NCI-H226 (cell line): ENCODE measurements around the gene ATP2B2.

Experiments
- DNase-seq: peaks from one replicate; pipeline ENCODE4 v3.0.0-alpha.2; 2015

ATP2B2 gene

DNA sequence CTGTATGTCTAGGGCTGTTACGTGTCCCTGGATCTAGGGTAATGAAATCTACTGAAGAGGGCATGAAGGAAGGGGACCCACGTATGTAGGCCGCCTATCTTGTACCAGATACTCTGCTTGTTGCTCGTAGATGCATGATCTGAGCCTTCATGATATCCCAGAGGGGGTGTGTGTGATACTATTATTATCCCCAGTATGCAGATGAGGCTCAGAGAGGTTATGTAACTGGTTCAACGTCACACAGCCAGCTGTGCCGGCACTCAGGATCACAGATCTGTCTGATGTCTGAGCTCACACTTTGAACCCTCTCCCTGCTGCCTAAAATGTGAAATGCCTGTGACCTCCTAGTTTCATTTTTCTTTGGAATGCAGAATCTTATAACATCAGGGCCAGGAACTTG lies 148.3 kb downstream of the ATP2B2 start:
- no peak for DNase-seq

DNA sequence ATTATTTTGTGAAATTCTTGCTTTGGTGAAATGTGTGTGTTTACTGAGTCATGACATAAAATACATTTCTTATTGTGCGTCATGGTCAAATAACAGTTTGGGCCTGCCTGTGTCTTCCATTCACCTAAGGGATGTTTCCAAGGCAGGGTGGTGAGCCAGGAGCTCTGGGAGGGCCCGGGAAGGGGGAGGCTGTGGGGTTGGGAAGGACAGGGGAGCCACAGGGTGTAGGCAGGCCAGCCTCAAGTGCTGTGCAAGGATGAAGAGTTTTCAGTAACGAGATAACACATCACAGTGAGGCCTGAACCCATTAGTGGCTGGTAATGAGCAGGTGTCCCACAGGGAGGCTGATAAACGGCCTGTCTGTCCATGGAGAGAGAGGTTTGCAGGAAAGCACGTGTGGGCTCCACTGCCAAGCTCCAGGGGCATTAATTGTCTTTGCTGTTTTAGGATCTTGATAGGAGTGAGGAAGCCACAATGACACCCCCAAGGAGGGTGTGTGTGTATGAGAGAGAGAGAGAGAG lies 148.9 kb downstream of the ATP2B2 start:
- DNase-seq: no peak

DNA sequence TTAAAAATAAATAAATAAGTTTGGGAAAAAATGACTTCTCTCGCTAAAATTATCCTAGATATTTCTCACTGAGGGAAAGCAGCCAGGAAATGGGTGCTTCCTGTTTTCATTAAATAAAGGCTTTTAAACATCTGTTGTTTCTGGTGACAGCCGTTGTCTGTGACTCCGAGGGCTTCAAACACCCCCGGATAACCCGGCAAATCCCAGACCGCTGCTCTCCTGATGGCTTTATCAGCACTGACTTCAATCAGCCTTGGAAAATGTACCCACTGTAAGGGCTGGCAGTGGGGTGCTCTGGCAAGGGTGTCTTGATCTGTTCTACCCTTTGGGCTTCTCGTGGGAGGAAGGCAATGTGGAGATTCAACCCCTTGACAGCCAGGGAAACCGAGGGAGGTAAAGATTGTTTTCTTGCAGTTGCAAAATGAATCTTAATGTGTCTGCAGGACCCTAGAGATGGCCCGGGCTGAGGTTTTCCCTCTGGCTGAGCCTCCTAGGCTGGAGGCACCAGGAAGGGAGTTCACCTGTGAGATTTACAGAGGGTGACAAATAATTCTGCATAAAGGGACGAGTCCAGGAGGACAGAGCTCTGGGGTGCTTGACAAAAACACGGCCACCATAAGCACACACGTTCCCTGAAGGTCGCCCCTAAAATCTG lies 150.9 kb downstream of the ATP2B2 start:
- no peak for DNase-seq

DNA sequence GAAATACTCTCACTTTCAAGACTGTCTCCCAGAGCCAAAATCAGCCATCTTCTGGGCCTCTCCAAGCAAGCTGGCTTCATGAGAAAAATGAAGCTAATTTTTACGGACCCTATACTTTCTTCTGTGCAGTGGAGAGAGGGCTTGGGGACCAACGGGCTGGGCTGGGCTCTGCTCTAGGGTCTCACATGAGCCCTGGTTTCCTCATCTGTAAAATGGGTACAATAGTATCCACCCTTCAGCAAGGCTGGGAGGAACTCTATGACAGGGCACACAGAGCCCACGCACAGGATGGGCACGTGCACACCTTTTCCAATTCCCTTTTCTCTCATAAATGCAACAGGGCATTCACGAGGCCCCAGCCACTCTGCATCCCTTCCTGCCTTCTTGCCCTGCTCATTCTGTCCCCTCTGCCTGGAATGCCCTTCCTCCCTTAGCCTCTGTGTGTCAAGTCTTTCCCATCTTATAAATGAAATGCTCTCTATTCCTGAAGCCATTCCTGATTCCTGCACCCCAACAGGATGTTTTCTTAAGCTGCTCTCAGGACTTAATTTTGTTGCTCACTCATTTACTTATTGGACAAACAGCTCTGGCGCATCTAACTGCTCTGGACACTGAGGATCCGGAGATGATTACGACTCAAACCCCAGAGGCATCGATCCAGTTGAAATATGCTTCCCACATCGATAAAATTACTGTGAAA lies 151.6 kb downstream of the ATP2B2 start:
- DNase-seq: no peak

DNA sequence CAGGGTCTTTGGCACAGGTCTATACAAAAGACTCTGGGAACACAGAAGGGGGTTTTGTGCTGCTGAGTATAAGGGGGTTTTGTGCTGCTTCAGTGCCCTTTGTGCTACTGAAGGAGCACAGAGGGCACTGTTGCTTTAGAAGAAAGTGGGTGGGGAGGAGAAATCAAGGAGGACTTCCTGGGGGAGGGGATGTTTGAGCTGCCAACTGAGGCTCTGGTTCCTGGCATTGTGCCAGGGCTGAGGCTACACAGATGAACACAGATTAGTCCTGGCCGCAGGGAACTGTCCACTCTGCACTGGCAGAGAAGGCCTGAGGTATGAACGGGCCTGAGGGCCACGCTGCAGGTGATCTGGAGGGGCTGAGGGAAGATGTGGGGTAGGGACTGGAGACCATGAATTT lies 152.2 kb downstream of the ATP2B2 start:
- no peak for DNase-seq

DNA sequence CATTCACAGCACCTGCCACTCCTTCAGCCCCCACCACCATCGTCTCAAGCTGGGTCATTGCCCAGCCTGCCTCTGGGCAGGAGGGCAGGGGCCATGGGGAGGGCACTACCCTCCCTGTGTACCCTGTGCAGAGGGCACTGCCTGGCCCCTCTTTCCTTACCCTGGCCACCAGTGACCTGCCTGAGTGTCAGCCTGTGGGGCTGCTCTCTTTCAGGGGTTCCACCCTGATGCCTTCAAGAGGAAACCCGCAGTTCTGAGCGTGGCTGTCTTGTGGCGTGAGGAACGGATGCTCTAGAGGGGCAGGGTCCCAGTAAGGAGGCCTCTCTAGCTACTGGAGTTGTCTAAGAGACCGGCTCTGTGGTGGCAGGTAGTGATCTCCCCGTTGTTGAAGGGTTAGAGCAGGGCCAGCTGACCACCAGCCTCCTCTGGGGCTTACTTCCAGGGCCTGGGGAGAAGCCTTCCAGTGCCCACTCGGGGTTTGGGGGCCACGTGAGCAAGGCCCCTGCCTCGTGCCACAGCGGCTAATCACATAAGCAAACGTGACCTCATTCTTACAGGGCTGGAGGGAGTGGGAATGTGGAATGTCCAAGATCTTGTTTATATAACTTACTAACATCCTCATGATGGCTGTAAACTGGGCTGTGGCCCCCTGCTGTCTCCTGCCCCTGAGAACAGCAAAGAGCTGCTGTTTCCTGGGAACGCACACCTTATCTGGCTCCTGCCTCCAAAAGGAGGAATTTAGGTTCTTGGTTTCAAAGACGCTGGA lies 153.1 kb downstream of the ATP2B2 start:
- DNase-seq: no peak

DNA sequence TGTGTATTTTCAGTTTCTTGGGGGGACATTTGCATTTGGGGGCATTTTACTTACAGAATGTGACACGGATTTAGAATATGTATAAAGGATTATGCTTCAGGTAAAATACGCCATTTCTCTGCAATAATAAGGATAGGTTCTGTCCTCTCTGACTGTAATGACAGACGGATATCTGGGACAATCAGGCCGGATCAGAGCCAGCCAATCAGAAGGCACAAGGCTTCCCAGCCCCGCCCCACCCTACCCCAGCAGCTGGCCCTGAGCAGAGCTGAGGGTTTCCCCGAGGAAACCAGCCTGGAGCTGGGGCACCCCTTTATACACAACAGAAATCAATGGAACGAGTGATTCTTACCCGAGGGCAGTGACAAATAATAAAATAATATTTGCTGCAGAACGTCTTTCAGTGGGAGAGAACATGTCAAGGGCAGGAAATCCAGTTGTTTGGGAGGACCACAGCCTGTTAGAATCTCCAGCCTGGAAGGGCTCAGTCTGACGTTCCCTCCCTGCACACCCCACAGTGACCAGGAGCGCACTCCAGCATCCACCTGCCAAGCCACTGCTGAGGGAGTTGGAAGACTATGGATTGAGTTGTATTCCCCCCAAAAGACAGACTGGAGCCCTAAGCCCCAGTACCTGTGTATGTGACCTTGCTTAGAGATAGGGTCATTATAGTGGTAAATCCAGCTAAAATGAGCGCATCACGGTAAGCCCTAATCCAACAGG lies 154.2 kb downstream of the ATP2B2 start:
- DNase-seq: no peak

DNA sequence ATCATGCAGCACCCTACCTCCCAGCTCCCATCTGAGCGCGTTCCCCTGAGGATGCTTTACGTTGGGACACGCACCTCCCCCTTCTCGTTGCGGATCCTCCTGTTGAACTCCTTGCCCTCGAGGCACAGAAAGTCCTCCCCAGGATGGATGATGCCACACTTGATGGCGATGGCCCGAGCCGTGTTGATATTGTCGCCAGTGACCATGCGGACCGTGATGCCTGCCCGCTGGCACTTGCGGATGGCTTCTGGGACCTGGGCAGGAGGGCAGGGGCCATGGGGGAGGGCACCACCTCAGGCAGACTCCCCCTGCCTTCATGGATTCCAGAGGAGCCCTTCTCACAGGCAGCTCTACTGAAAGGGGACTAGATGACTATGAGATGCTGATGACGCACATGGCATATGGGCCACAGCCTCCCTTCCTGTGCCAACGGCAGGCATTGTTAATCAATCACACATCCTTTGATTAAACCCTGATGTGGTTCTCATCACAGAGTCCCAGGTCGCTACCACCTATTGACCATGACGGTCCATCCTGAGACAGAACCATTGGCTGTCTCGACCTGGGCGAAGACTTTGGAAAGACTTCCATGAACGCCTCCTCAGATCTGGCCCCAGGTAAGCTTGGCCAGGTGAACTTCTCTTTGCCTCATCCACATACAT lies 154.9 kb downstream of the ATP2B2 start:
- no peak for DNase-seq

DNA sequence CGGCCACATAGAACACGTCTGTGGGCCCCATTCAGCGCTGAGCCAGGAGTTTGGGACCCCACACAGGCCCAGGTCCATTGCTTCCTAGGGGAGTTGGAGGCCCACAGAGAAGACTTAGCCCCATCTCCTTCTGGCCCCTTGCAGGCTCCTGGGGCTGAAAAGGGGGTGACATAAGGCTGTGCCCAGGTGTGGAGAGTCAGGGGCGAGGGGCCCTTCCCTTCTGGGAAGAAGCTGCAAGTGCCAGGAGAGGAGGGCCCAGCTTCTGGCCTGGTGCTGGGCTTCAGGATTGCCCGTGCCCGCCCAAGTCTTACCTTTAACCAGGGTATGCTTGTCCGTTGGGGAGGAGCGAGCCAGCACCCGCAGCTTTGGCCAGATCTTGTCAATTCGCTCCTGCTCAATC lies 155.6 kb downstream of the ATP2B2 start:
- DNase-seq: no peak

DNA sequence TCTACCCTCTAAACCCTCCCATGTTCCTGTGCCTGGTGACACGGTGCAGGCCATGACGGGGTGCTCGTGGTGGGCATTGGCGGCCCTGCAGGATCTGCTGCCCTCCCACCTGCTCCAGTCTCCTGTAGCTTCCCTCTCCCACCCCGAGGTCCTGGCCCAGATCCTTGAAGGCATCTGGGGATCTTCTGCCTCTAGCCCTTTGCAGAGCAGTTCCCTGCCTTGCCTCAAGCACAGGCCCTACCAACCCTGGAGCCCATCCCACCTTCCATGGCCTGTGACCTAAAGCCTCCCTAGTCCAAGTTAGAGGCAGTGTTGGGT lies 157.0 kb downstream of the ATP2B2 start:
- DNase-seq: no peak

DNA sequence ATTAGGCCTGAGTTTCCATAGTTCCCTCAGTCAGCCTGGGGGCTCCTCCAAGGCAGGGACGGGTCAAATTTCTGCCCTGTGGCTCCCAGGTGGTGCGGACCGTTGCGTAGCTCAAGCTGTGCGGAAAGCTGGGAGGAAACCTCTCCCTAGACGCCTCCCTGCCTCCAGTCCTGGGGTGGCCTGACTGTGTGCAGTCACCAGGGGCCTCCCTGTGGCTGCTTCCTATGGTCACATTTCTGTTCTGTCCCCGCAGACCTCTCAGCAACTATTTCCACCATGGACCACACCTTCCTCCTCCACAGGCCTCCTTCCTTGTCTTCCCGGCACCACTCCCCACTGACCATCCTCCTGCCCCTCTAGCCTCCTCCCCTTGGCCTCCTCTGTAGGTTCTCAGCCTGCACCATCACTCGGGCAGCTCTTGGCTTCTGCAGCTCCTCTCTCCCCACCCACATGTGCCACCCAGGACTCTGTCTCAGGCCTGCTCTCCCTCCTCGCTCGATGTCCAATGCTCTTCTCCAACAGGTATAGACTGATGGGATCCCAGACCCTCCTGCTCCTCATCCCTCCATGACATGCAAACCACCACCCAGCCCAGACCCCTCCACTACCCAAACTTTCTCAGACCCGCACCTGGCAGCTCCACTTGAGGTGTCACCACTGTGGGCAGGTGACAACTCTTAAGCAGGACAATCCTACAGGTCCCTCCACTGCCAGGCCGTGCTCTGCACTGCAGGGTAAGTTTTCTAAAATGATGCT lies 157.6 kb downstream of the ATP2B2 start:
- DNase-seq: no peak

DNA sequence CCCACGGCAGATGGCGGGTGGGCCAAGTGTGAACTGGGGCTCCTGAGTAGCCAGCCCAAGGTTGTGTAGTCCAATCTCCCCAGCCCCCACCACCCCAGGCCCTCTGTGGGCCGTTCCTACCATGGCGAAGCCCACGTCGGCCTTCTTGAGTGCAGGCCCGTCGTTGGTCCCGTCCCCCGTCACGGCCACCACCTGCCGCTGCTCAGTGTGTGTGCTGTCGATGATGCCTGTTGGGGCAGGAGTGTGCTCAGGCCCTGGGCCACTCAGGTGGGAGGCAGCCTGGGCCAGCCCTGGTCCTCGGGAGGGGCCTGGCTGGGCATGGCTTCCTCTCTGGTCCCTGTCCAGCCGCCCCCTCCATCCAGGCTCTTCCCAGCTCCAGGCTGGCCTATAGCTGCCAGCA lies 159.5 kb downstream of the ATP2B2 start:
- no peak for DNase-seq

DNA sequence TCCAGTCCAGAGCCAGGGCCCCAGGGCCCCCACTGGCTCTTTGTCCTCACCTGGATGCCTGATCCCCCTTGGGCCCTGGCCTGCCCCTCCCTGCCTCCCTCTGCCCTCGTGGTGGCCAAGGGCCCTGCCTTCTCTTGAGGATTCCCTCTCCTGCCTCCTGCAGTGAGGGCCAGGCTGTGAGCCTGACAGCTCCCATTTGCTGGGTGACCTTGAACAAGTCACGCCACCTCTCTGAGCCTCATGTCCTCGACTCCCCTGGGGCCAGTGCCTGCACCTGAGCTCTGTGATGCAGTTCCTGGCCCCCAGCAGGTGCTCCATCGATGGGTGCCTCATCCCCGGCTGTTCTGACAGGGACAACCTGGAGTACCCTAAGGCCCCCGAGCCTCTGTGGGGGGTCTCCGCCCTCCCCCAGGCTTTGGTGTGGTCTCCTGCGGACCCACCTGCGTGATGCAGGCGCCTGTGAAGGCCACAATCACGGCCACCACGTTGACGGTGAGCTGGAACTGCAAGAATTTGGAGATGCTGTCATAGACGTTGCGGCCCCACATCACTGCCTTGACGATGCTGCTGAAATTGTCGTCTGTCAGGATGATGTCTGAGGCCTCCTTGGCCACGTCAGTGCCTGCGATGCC lies 160.3 kb downstream of the ATP2B2 start:
- no peak for DNase-seq

DNA sequence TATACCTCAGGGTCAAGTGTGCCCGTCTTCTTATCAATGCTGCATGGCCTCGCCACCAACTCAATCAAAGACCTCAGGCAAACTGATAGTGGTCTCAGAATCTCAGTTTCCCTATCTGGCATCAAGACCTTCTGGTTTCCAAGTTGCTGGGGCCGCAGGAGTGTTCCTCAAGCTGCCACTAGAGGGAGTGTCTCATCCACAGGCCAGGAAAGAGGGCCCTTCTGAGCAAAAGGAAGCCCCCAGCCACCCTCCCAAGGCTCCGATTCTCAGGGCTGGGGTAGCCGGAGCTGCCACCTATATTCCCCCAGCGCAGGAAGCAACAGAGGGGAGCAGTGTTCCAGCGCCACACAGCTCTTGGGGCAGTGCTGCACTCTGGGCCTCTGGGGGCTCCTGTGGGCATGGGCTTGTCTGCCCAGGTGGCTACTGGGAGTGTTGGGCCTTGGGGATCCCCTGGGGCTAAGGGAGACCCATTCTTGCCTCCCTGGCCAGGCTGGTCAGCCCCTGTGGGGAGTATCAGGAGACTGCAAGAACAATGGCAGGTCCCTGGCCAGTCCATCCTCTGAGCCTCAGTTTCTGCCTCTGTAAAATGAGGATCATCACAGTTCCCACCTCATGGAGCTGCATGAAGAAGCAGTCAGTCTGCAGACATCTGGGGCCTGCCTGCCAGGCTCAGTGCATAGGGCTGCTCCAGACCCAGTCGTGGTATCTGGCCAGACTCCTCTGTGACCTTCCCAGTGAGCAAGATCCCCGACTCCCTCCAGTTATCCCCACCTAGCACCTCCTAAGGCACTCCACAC lies 161.0 kb downstream of the ATP2B2 start:
- DNase-seq: no peak

DNA sequence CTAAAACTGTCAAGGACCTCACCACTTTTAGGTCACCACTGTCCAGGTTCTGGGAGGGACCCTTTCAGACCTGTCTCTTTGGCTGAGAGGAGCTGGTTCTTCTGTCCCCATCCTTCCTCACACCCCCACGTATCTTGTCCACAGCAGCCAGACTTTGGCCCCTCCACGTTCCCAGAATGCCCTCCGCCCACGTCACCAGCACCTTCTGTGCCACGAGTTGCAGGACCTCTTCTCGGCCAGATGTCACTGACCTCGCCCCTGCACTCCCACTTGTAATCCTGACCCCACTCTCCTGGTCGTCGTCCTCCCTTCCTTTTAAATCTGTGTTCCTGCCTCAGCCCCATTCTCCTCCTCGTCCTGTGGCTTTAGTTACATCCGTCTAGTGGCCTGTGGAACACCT lies 161.9 kb downstream of the ATP2B2 start:
- no peak for DNase-seq

DNA sequence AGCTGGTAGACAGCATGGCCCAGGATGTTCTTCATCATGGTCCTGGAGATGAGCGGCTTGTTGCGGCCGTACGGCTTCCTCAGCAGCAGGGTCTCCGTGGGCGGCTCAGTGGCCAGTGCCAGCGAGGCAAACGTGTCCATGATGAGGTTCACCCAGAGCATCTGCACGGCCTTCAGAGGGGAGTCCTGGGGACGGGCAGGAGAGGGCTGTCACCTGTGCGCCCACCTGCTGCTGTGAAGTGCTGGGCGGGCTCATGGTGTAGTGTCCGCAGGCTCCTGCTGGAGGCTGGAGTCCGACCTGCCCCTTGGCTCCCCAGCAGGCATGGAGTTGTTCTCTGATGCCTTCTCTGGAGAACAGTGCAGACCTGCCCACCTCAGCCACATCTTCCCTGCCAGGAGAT lies 162.6 kb downstream of the ATP2B2 start:
- DNase-seq: no peak

DNA sequence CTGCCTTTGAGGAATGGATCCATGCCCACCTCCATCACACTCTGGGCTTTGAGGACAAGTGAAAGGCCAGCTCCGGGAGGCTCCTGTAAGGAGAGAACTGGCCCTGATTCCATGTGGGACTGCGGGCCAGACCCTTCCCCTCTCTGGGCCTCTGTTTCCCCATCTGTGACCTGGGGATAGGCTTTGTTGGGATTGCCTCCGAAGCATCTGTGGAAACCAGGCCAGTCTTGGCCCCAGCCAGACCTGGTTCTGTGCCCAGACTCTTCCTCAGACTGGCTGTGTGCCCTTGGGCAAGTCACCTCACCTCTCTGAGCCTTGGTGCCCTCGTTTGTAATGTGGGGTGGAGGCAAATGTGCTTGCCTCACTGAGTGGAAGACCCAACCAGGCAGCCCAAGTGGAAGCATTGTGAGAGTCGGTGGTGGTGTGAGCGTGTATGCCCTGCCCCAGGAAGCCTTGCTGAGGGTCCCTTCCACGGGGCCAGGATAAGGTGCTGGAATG lies 163.4 kb downstream of the ATP2B2 start:
- DNase-seq: no peak

DNA sequence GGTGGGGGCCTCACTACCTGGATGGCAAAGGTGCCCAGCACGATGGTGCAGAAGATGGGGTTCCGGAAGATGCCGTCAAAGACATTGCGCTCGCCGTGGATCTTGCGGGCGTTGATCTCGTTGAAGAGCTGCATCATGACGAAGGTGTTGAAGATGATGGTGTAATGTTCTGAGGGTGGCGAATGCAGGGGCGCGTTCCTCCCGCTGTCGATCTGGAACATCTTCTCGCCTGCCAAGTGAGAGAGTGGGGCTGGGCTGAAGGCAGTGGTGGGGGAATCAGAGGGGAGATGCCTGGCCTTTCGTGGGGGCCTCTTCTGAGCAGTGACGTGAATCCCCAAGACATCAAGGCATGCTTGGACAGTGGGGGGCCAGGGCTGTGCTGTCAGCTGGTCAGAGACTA lies 164.9 kb downstream of the ATP2B2 start:
- DNase-seq: no peak

DNA sequence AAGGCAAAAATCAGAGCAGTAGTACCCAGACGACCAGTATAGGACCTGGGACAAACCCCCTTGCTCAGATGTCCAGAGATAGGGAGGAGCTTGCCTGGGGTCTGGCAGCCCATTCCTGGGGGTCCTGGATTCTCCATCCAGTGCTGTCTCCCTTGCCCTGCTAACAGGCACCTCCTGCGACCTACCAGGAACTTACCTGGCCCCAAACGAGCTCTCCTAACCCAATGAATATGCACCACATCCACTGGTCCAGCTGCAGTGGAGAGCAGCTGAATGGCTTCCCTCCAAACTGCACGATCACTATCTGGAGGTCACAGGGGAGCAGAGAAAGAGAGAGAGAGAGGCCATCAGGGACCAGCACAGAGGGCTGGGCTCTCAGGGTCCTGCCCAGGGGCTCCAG lies 165.3 kb downstream of the ATP2B2 start:
- DNase-seq: no peak

DNA sequence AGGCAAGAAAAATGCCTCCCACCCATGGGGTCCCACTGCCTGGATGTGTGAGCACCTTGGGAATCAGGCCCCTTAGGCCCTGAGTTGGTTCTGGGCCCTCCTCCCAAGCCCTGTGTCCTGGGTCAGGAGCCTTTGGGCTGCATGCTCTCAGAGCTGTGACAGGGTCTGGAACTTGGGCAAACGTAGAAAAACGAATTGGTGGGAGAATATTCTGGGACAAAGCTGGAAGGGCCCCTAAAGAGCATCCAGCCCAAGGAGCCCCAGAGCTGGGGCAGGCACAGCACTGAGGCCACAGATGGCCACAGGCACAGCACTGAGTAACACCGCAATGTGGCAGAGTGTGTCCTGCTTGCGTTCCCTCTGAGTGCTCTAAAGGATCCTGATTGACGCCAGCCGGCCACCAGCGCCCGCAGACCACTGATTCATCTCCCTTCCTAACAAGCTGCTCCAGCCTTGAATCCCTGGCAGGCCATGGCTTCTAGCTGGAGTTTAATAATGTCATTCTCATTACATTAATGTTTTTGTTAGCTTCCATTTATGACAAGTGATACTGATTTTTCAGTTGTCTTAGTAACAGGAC lies 165.9 kb downstream of the ATP2B2 start:
- no peak for DNase-seq
